Inferior parietal cortex (tissue), 1 donor: ENCODE measurements around the gene GLP1R.

Experiments
- DNase-seq: peaks from one replicate; pipeline ENCODE4 v3.0.0-alpha.2; 2016; ENCODE audit errors: extremely low spot score

The GLP1R gene

DNA sequence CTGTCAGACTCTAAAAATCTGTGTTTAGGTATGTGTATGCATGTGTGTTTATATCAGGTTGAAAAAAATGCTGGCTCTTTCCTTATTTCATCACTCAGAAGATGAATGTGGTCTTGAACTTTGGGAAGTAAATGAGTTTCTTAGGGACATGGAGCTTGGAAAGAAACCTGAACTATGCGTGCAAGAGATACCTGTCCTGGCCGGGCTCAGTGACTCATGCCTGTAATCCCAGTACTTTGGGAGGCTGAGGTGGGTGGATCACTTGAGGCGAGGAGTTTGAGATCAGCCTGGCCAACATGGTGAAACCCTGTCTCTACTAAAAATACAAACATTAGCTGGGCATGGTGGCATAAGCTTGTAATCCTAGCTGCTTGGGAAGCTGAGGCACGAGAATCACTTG is 4.4 kb upstream of the GLP1R start:
- DNase-seq: no peak

DNA sequence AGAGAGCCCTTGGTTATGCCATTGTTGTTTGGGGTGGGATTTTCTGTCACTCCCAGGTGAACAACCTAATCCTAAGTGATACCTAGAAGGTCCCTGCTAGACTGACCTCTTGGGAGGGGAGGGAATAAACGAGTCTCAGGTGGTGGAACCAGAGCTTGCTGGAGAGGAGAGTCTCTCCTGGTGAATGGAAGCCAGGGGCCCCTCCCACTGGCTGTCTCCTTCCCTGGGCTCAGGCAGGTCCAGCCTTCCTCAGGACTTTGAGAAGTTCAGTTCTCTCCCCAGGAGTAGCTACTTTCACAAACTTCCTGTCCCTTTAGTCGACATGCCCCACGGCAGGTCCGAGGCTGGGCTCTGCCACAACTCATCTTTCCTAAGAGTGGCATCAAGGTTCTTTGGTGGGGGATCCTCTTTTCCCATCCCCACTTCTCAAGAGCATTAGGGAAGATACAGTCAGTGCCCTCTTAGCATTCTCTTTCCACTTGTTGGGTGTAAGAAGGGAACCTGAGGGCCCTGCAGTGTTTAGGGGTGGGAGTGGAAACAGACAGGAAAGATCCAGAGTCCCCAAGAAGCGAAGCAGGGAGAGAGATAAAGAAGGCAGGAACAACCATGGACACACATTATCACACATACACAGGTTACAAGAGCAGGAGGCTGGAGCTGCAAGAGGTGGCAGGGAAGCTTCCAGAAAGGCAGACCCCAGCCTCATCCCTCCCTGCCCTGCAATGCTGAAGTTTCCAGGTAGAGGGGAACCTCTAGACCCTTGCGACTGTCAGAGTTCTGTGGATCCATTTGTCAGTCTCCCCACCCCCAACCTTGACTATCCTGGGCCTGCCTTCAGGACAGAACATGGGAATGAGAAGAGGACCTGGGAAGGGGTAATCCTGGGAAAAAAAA is 900 bp upstream of the GLP1R start:
- no peak for DNase-seq

DNA sequence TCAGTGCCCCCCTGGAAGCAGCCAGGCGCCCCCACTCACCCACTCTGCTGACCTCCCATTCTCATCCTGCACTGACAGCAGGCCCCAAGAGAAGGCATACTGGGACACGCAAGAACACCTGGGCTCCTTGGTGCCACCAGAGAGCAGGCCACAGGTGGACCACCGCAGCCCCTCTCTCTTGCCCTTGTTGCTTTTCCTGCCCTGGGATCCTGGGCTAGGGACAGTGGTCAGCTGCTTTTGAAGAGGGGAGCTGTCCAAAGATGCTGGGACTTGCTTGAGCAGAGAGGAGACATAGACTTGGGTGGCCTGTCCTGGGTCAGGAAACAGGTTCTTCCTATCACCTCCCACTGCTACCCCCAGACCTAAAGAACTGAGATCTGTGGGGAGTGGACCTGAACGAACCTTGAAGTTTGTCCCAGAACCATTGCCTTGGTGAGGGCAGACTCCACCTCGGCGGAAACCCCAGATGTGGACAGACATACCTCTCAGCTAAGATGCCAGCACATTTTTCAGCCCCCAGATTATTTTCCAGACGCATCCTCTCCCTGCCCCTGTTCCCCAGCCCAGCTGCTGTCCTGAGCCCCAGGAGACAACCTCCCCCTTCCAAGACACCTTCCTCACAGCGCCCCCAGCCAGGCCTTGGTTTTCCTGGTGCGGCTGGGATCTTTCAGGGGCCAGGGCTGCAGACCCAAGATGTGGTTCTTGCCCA is 1.1 kb downstream of the GLP1R start:
- DNase-seq: no peak

DNA sequence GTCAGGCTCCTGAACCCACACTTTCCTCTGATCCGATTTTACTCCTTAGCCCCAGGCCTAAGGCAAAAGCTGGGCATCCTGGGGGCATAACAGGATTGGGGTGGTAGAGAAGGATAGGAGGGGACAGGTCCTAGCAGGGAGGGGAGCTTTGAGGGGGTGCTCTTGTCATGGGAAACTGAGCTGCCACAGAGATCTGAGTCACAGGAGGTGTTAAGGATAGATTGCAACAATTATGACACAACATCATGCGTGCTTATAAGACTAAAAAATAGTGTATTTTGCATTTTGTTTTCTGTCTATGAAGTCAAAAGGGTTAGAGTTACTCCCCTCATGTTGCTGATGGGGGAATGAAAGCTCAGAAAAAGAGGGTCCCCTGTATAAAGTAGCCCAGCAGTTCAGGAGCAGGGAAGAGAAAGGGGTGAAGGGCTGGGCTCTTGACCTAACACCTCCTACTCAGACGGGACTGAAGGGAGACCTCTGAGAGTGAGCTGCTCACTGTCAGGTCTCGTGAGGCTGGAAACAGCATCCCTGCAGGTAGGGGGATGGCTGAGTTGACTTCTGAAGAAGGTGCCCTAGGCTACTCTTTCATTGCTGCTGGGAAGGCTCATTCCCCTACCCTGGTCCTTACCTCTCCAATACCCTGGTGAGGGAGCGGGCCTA is 2.0 kb downstream of the GLP1R start:
- DNase-seq: no peak

DNA sequence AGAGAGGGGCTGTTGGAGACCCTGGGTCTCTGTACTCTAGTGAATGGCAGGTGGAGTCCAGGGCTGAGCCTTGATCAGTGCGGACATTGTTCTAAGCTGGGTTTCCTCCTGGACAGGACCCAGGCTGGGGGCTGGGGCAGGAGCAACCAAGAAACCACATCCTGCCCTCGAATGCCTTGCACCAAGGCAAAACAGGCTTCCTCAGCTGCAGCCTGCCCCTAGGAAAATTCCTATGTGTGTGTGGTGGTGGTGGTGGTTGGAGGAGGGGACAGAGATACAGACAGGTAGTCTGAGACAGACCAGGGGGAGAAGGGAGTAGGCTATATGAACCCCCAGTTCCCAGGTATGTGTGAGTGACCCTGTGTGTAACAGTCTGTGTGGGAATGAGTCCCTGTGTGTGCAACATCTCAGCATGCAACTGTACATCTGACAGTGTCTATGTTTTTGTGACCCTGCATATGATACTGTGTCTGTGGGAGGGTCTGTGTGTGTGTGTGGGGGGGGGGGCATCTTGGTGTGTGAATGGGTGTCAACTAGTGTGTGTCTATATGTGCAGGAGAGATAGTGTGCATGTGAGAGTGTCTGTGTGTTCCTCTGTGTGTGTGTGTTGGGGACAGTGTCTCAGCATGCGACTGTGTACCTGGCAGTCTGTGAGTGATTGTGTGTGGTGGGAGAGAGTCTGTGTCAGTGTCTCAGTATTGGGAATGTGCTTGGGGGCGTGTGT is 3.0 kb downstream of the GLP1R start:
- no peak for DNase-seq

DNA sequence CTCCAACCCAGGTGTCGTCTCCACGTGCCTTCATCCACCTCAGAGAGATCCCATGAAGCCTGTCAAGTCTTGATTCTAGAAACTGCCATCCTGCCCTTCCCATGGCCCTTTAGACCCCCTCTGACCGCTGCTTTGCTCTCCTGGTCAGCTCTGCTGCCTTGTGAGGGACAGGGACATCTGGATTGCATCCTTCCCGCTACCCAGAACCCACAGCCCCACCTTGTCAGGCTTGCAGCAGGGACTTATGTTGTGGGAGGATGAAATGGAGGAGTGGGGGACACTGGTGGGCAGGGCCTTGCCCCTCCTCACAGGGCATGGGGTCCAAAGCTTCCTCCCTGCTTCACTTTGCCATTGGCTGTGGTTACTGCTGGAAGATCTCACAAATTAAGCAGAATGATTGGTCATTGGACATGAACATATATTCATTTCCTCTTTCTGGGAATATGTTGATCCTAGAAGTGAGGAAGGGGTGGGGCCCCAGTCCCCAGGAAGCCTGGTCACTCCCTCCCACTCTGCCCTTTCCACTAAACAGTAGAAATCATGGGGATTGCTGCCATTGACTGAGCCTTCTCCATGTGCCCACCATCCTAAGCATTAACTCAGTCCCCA is 4.5 kb downstream of the GLP1R start:
- no peak for DNase-seq

DNA sequence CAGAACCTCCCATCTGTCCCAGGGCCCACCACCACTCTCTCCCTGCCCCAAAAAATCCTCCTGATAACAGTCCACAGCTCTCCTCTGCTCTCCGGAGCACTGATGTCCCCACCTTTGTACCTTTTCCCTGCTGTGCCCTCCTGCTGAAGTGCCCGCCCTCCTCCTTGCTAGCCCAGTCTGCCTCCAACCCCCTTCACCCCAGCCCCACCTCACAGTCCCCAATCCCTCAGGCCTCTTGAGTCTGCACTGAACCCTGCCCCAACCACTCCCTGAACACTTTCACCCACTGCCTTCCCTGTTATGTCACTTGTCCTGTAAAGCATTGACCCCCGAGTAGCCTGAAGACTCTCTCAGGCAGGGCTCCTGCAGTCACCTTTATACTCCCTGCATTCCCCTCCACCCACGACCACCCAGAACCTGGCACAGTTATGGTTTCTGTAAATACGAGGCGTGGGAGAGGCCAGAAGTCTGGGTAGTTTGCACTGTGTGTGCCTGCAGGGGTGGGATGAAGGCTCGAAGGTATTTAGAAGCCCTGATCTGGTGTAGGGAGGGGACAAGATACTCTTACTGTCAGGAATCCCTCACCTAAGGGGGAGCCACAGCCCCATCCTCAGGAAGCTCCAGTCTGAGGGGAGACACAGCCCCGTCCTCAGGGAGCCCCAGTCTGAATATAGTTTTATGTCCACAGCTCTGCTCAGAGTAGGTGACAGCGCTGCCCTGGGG is 5.4 kb downstream of the GLP1R start:
- DNase-seq: no peak

DNA sequence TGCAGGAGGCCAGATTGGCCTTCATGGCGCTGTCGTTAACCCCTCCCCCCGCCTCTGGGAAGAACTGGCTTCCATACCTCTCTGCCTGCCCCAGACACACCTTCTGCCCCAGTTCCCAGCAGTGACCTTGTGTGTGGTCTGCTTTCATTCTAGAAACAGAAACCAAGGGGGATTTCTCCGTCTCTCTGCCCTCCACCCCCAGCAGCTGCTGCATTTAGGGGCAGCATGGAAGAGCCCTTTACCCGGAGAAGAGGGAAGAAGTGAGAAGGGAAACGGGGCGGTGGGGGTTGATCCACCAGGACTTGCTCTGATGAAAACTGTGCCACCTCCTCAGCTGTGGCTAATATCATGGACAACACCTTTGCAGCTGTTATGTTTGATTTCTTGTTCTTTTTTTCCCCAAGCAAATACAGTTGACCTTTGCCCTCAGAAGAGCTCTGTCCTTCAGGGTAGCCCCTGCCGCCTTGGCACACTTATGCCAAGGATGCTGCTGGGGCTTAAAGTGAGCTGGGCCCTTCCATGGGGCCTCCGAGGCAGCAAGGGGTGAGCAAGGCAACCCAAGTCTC is 6.1 kb downstream of the GLP1R start:
- no peak for DNase-seq

DNA sequence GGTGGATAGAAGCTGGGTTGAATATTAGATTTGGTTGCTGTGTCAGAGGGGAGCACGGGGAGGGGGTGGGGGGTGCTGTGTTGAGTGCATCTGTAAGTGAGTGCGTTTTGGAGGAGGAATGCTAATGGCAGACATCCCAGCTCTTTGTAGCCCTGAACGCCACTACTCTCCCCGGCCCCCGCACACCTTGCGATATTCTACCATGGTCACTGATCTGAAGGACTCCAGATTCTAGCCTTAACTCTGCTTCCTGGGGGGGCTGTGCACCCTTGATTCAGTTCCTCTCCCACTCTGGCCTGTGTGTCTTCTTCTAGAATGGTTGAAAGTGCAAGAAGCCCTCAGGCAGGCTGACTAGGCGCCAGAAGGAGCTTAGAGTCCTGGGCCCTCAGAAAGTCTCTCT is 7.1 kb downstream of the GLP1R start:
- no peak for DNase-seq

DNA sequence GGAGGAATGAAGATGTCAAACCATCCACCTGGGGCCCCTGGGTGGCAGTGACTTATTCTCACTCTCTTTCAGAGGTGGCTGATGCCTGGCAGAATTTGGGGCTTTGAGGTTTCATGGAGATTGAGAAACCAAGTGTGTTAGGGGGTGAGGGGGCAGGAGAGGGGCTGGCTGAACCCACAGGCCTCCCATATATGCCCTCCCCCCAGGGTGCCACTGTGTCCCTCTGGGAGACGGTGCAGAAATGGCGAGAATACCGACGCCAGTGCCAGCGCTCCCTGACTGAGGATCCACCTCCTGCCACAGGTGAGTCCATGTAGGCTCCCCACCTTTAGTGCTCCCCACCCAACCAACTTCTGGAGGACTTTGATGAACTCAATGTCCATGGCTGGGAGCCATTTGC is 7.6 kb downstream of the GLP1R start:
- DNase-seq: no peak

DNA sequence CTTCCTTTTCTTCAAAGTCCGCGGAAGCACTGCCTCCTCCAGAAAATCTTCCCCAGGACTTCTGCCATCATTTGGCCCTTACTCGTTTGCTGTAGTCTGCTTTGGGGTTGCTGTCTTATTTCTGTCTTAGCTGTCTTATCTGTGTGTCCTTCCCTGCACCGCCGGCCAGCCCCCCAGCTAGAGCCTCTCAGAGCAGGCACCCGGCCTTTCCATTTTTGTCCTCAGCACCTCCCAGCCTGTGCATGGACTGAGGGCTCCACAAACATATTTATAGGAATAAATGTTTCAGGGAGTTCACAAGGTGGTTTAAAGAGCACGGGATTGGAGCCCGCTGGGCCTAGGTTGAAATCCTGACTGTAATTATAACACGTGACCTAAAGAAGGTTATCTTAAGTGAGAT is 8.1 kb downstream of the GLP1R start:
- no peak for DNase-seq

DNA sequence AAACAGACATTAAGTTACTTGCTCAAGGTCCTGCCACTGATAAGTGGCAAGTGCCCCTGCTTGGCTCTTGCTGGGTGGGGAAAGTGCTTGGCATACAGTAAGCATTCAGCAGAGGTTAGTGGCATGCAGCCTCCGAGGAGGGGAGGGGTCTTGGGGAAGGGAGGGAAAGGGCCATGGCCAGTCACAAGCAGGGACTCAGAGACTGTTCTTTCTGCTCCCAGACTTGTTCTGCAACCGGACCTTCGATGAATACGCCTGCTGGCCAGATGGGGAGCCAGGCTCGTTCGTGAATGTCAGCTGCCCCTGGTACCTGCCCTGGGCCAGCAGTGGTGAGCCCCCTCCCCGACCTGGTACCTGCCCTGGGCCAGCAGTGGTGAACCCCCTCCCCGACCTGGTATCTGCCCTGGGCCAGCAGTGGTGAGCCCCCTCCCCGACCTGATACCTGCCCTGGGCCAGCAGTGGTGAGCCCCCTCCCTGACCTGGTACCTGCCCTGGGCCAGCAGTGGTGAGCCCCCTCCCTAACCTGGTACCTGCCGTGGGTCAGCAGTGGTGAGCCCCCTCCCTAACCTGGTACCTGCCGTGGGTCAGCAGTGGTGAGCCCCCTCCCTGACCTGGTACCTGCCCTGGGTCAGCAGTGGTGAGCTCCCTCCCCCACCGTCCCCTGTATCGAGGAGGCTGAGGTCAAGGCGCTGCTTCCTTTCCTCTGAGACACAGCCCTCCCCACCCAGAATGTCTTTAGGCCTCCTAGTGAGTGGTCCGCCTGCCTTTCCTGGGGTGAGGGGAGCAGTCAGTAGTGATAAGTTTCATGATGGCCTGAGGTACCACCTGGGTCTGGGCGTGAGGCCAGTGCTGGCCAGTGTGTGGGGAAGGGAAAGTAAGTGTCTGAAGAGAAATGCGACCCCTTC is 8.9 kb downstream of the GLP1R start:
- no peak for DNase-seq

DNA sequence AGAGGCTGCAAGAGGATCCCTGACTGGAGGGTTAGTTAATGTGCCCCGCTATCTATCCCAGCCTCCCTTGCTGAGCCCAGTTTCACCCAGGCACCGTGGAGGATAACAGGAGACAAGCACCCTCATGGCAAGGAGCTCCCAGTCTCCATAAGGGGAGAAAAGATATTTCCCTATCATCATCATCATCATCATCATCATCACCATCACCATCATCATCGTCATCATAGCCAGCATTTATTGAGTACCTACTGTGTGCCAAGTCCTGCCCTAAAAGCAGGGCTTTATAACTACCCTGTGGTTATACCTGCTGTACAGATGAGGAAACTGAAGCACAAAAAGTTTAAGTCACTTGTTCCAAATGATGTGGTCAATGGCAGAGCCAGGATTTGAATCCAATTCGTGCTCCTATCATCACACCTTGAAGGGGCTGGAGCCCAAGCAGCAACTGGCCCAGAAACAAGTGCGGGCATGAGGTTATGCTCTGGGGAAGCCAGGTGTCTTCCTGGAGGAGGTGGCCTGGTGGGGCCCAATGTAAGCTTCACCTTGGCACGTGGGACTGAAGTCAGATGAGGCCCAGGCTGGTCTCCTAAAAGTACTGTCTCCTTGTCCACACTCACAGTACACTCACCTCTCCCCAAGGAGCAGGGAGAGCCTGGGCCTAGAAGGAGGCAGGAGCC is 10.0 kb downstream of the GLP1R start:
- DNase-seq: no peak

DNA sequence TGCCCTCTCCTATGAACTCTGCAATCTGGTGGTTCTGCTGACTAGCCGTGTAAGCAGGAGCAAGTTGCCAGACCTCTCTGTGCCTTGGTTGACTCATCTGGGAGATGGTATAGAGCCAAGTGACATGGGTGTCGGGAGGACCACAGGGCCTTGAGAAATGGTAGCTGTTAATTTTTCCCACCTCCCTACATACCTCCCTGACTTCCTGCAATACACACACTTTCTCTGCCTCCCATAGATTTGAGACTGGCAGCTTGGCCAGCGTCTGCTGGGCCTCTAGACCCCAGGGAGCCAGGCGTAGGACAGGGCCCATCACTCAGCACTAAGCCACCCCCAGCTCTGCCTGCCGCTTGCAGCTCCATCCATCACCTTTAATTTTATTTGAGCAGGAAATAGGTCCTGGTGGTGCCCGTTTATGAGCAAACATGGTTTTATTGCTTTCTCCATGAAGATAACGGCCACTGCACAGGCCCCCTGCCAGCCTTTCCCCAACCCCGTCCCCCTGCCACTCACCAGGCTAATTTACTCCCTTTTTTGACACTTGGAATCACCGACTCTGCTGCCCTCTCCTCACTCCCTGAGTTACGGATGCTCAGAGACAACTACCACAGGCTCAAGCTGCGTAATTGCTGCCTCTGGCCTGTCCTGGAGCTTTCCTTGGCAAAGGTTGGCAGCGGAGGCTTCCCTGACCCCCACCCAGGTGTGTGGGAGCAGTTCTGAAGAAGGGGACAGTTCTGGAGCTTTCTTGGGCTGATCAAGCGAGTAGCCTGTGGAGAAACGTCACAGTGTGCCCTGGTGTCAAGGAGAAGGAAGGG is 11.1 kb downstream of the GLP1R start:
- no peak for DNase-seq

DNA sequence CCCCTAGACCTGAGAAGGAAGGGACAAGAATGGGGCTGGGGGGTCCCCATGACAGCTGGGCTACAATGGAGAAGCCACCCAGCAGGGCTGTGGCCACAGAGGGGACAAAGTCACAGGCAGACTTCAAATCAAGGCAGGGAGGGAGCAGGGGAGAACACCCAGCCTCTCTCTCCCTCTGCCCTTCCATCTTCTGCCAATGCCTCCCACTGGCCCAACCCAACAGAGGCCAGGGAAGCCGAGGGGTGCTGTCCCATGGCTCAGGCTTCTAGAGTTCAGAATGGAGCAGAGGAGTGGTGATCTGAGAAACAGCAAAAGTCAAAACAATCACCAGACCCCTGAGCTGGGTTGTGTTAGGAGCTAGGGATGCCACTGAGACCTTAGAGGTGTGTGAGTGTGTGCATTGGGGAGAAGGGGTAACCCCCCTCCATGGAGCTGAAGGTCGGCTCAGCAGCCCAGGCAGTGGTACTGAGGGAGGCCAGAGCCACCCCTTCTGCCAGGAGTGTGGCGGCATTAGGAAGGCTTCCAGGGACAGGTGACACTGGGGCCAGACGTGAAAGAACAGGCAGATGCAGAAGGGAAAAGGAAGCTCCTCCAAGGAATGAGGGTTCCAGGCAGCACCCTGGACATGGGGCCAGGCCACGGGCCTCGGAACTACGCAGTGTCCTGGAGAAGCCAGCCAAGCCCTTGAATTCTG is 12.0 kb downstream of the GLP1R start:
- DNase-seq: no peak

DNA sequence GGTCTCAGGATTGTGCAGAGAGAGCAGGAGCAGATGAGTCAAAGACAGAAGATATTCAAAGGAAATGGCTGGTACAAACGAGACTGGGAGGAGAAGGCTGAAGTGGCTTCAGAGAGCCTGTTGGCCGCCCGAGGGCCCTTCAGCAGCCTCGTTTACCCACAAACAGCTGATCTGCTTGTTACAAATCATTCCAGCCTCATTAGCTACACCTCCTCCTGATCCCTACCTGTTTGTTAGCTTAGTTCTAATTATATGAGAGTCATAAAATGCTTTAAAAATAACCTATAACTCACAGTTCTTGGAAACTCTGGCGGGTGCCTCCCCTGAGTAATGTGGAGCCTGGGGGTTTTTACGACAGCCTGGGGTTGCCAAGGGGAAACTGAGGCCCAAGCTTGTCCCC is 12.6 kb downstream of the GLP1R start:
- DNase-seq: no peak

DNA sequence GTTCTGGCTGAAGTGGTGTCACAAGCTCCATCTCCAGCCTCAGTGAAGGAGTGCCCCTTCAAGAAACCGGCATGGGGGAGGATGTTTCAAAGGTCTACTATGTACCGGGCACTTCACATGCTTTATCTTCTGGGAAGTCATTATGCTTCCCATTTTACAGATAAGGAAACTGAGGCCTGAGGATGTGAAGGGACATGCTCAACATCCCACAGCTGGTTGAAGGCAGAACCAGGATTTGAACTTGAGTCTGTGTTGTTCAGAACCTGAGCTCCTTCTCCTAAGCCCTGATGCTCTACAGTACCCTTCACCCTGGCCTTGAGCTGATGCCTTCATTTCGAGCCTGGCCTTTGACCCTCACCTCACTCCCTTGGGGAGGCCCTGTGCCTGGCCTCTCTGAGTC is 13.0 kb downstream of the GLP1R start:
- no peak for DNase-seq
